ENCODE data around the gene PTPRE. TPM values are rescaled to one million over a fixed set of nuclear protein-coding genes. Genes with fewer than 3 reads are reported as not detected.

PTPRE gene
- total RNA-seq, 1 donor from 2014 or later: 3.6 TPM

DNA sequence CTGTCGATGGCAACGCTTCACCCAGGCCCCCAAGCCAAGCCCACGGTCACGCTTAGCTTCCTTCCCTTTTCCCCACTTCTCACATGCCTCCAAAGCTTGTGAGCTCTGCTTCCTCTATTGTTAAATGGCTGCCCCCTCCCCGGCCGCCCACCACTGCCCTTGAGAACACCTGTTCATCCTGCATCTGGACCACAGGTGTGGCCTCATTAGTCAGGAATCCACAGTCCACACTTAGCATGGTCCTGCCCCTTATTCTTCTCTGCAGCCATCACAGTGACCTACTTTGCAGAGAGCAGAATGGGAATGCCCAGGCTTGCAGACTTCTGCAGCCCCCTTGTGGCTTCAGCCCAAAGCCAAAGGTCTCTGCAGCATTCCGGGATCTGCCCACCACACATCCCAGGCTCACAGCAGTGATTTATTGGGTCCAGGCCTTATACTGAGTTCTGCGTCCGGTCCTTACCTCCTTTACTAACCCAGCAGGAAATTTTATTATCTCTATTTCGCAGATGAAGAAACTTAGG is 66.9 kb downstream of the PTPRE start:
- no peaks in the 10 kb centered on the region for H3K36me3 Mint-ChIP-seq
- no peak for DNase-seq (ENCODE audit: extremely low spot score, unreplicated experiment)
- H3K27ac Mint-ChIP-seq: no peak overlapping the region
- no peak overlapping the region for H3K4me3 Mint-ChIP-seq
- H3K9me3 Mint-ChIP-seq: no peaks in the 10 kb centered on the region
- H3K27me3 Mint-ChIP-seq: peaks cover 13% of the 10 kb centered on the region
- H3K4me1 Mint-ChIP-seq (ENCODE audit: unreplicated experiment): peaks cover 26% of the 10 kb centered on the region
- TF ChIP-seq, protein P1, sequence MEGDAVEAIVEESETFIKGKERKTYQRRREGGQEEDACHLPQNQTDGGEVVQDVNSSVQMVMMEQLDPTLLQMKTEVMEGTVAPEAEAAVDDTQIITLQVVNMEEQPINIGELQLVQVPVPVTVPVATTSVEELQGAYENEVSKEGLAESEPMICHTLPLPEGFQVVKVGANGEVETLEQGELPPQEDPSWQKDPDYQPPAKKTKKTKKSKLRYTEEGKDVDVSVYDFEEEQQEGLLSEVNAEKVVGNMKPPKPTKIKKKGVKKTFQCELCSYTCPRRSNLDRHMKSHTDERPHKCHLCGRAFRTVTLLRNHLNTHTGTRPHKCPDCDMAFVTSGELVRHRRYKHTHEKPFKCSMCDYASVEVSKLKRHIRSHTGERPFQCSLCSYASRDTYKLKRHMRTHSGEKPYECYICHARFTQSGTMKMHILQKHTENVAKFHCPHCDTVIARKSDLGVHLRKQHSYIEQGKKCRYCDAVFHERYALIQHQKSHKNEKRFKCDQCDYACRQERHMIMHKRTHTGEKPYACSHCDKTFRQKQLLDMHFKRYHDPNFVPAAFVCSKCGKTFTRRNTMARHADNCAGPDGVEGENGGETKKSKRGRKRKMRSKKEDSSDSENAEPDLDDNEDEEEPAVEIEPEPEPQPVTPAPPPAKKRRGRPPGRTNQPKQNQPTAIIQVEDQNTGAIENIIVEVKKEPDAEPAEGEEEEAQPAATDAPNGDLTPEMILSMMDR (conservative IDR thresholded peaks at IDR 0.05): peak; percentile 43

DNA sequence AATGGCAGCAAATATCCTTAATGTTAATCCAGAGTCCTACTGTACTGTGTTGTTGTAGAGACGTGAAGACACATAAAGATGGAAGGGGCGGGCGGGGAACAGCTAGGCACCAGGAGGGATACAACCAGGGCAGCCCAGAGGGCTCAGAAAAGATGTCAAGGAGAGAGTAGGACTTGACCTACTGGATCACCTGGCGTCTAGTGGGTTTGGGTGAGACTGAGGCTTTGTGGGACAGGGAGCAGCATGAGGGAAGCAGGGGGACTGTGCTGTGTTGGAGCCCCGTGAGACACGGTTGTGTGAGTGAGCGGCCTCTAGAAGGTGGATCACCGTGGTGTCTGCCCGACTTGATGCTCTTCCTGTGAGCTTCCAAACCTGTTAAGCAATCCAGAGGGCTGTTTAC is 68.0 kb downstream of the PTPRE start:
- H3K27ac Mint-ChIP-seq: no peak overlapping the region
- no peak overlapping the region for H3K4me3 Mint-ChIP-seq

DNA sequence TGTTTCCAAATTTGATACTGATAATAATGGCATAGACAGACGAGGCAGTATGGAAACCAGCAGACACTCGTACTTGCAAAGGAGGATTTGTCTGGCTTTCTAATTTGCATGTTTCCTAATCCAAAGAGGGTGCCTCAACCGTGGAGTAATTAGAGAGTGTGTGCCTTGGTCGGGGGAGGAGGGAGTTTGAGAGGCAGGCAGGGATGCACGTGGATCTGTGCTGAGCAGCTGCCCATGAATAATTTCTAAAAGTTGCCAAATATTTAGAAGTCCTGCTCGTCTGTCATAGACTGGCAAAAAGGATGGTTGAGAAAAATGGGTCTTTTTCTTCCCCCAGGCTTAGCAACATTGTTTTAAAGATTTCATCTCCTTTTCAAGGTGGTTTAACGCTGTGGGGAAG is 69.4 kb downstream of the PTPRE start:
- TF ChIP-seq, protein P1 (conservative IDR thresholded peaks at IDR 0.05): no peak
- Mint-ChIP-seq H3K27me3 (peaks cover 13% of the 10 kb centered on the region), H3K4me3 (no peak overlapping the region), H3K36me3 (no peaks in the 10 kb centered on the region), H3K4me1 (ENCODE audit: unreplicated experiment) (peaks cover 22% of the 10 kb centered on the region), H3K9me3 (peaks cover 7% of the 10 kb centered on the region), H3K27ac (no peak overlapping the region)
- no peak for DNase-seq (ENCODE audit: extremely low spot score, unreplicated experiment)

More for the DNA sequence above, 68.0 kb downstream of the PTPRE start:
- TF ChIP-seq, protein P1 (conservative IDR thresholded peaks at IDR 0.05): no peak
- H3K36me3 Mint-ChIP-seq: no peaks in the 10 kb centered on the region
- no peak for DNase-seq (ENCODE audit: extremely low spot score, unreplicated experiment)
- H3K4me1 Mint-ChIP-seq (ENCODE audit: unreplicated experiment): peaks cover 22% of the 10 kb centered on the region
- H3K9me3 Mint-ChIP-seq: peaks cover 2% of the 10 kb centered on the region
- peaks cover 13% of the 10 kb centered on the region for H3K27me3 Mint-ChIP-seq

GRCh38 chr10:127976701-127977356 is 69.9 kb downstream of the PTPRE start:
- no peak overlapping the region for H3K27ac Mint-ChIP-seq
- no peaks in the 10 kb centered on the region for H3K36me3 Mint-ChIP-seq
- DNase-seq (ENCODE audit: extremely low spot score, unreplicated experiment): peak; percentile 7
- peaks cover 13% of the 10 kb centered on the region for H3K27me3 Mint-ChIP-seq
- peaks cover 7% of the 10 kb centered on the region for H3K9me3 Mint-ChIP-seq
- H3K4me1 Mint-ChIP-seq (ENCODE audit: unreplicated experiment): peaks cover 22% of the 10 kb centered on the region
- TF ChIP-seq, protein P1 (conservative IDR thresholded peaks at IDR 0.05): no peak
- H3K4me3 Mint-ChIP-seq: no peak overlapping the region

DNA sequence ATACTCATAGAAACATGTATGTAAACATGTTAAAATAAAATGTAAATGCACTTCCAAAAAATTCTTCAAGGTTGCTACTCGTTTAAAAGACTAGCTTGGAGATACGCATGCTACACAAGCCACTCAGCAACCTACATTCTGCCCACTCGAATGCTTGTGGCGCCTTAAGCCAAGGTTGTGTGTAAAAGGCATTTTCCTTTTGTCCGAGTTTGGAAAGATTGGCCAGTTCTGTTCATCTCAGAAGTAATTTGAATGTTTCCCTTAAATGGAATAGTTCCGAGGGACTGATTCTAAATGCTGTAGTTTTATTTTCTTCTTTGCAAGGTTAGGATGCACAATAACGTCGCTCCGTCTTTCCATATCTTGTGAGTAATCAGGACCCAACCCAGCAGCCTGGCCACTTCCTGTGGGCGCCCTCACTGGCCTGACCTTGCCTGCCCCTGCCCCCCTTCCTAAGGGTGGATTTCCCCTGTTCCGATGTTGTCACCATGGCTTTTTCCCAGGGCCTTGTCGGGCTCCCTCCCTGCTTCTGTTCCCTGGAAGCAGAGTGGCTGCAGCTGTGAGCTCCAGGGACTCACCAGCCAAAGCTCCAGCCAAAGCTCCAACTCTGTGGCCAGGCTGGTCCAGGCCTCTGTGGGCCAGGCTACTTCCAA is 70.6 kb downstream of the PTPRE start:
- TF ChIP-seq, protein P1 (conservative IDR thresholded peaks at IDR 0.05): no peak
- Mint-ChIP-seq H3K9me3 (peaks cover 7% of the 10 kb centered on the region), H3K4me1 (ENCODE audit: unreplicated experiment) (peaks cover 22% of the 10 kb centered on the region), H3K27me3 (peaks cover 13% of the 10 kb centered on the region), H3K27ac (no peak overlapping the region), H3K36me3 (no peaks in the 10 kb centered on the region), H3K4me3 (no peak overlapping the region)
- DNase-seq (ENCODE audit: extremely low spot score, unreplicated experiment): peak; percentile 50

Measured in type B pancreatic cell (in vitro differentiated cells).